B cell (primary cell): ENCODE data around the gene RAD51B. TPM values are rescaled to one million over a fixed set of nuclear protein-coding genes. Genes with fewer than 3 reads are reported as not detected.

Experiments used
- ATAC-seq: fragments of 200-7000 bp; cut with Tn5 transposase; one replicate; pipeline ENCODE4 v1.10.0; 2021; ENCODE audit warnings: low read depth, mild to moderate bottlenecking, moderate number of reproducible peaks, moderate library complexity
- CTCF ChIA-PET: fragments of 350-600 bp; sonication (Branson Sonifier 250); formaldehyde crosslinking; loops from one replicate; lab custom pipeline; 2021; ENCODE audit warnings: antibody characterized with exemption, inconsistent platforms; lab: Charles Lee
- POLR2A ChIA-PET: fragments of 350-600 bp; sonication (Branson Sonifier 250); formaldehyde crosslinking; loops from one replicate; lab custom pipeline; 2021; ENCODE audit warnings: antibody characterized with exemption; lab: Charles Lee
- DNase-seq: peaks from one replicate; pipeline ENCODE4 v3.0.0; 2013
- H2AFZ ChIP-seq: 2 replicates; pipeline ENCODE4 v1.6.1; 2012; ENCODE audit warnings: mild to moderate bottlenecking, low read depth, low read length; ENCODE audit not compliant: insufficient read depth, poor library complexity, severe bottlenecking
- H3K27ac ChIP-seq, 2 donors: 1 replicate in 1 of 2; 2 replicates in 1 of 2; pipeline ENCODE4 v1.5.1; 2012 to 2013; ENCODE audit warnings: low read length in 2 of 2, mild to moderate bottlenecking in 2 of 2, moderate library complexity in 1 of 2
- H3K27me3 ChIP-seq, 4 experiments: fragments of 200-600 bp in 1 of 4; sonication (generic) in 1 of 4; replicated peaks in 1 of 4; 1 replicate in 2 of 4; 2 replicates in 2 of 4; pipeline versions ENCODE4 v1.6.1 to v1.7.0; 2013 to 2016; ENCODE audit warnings: low read length in 3 of 4, mild to moderate bottlenecking in 2 of 4, mixed read lengths in 1 of 4, moderate library complexity in 1 of 4; ENCODE audit not compliant: insufficient read depth in 4 of 4, control insufficient read depth in 3 of 4; ENCODE audit errors: control extremely low read depth in 1 of 4
- H3K36me3 ChIP-seq, 2 experiments: replicated peaks in 1 of 2; 1 replicate in 1 of 2; 2 replicates in 1 of 2; pipeline versions ENCODE4 v1.6.1 to v1.7.1; 2013; ENCODE audit warnings: low read length in 1 of 2; ENCODE audit not compliant: insufficient read depth in 2 of 2, control insufficient read depth in 1 of 2; ENCODE audit errors: control extremely low read depth in 1 of 2, extremely low read depth in 1 of 2
- H3K4me1 ChIP-seq, 2 donors: fragments of 200-600 bp in 1 of 2; sonication (generic) in 1 of 2; 1 replicate in 1 of 2; 2 replicates in 1 of 2; pipeline versions ENCODE4 v1.5.1 to v1.6.1; 2013 to 2017; ENCODE audit warnings: low read length in 2 of 2; ENCODE audit not compliant: control insufficient read depth in 2 of 2, insufficient read depth in 2 of 2
- H3K4me2 ChIP-seq: replicated peaks from 2 replicates; pipeline ENCODE3; 2012; ENCODE audit warnings: mild to moderate bottlenecking, low read depth, low read length; ENCODE audit not compliant: poor library complexity, severe bottlenecking
- H3K4me3 ChIP-seq, 5 experiments: fragments of 200-600 bp in 1 of 5; sonication (generic) in 1 of 5; 1 replicate in 3 of 5; 2 replicates in 2 of 5; pipeline versions ENCODE4 v1.5.1 to v1.7.0; 2011 to 2016; ENCODE audit warnings: low read length in 4 of 5, mild to moderate bottlenecking in 4 of 5, low read depth in 2 of 5, control low read depth in 1 of 5, moderate library complexity in 1 of 5; ENCODE audit not compliant: insufficient read depth in 1 of 5; ENCODE audit errors: control extremely low read depth in 1 of 5, extremely low read depth in 1 of 5
- H3K79me2 ChIP-seq: fragments of 200-600 bp; sonication (generic); one replicate; pipeline ENCODE4 v1.6.0; 2016; ENCODE audit warnings: low read length; ENCODE audit not compliant: control insufficient read depth, insufficient read depth
- H3K9ac ChIP-seq: fragments of 200-600 bp; sonication (generic); 2 replicates; pipeline ENCODE4 v1.6.1; 2017; ENCODE audit warnings: mild to moderate bottlenecking, low read length, moderate library complexity
- H3K9me3 ChIP-seq, 3 donors: one replicate each; pipeline versions ENCODE4 v1.6.1 to v1.7.1; 2013; ENCODE audit warnings: low read length in 2 of 3; ENCODE audit not compliant: control insufficient read depth in 2 of 3, insufficient read depth in 1 of 3; ENCODE audit errors: control extremely low read depth in 1 of 3
- H4K20me1 ChIP-seq: 2 replicates; pipeline ENCODE4 v1.6.0; 2012; ENCODE audit warnings: mild to moderate bottlenecking, low read length; ENCODE audit not compliant: insufficient read depth, control insufficient read depth, poor library complexity, severe bottlenecking
- H3K27ac Mint-ChIP-seq: one replicate; pipeline ENCODE4 v1.8.0; 2021; ENCODE audit warnings: mixed read lengths
- H3K27me3 Mint-ChIP-seq: one replicate; pipeline ENCODE4 v1.8.0; 2021; ENCODE audit warnings: mixed read lengths
- H3K4me1 Mint-ChIP-seq: one replicate; pipeline ENCODE4 v1.8.0; 2021; ENCODE audit warnings: mixed read lengths
- H3K4me3 Mint-ChIP-seq: one replicate; pipeline ENCODE4 v1.8.0; 2021; ENCODE audit warnings: mixed read lengths
- H3K9me3 Mint-ChIP-seq: one replicate; pipeline ENCODE4 v1.8.0; 2022; ENCODE audit warnings: mixed read lengths; ENCODE audit not compliant: insufficient read depth
- CTCF ChIP-seq: fragments of 200-600 bp; IDR thresholded peaks from one replicate; pipeline ENCODE4 v1.8.0; 2022; ENCODE audit warnings: antibody characterized with exemption, mild to moderate bottlenecking
- EZH2 ChIP-seq: IDR thresholded peaks from 2 replicates; pipeline ENCODE4 v1.6.1; 2012; ENCODE audit warnings: borderline replicate concordance, low read depth, mild to moderate bottlenecking, moderate library complexity, low read length; ENCODE audit not compliant: insufficient read depth, poor library complexity, severe bottlenecking
- WGBS: methylation state at CpG from one replicate; pipeline ENCODE4 v1.1.5; 2013; ENCODE audit warnings: missing lambda C conversion rate; ENCODE audit not compliant: insufficient coverage; 5-methylcytosine and 5-hydroxymethylcytosine counted together
- intact Hi-C: fragments of 100-400 bp; cut with micrococcal nuclease; formaldehyde crosslinking; loops from one replicate; pipeline ENCODE4 v1.10.0; 2022
- polyA plus RNA-seq: library from polyadenylated mRNA; depleted of rRNA; stranded (reverse); fragments of >200 nt; gene quantifications from 2 replicates; pipeline ENCODE4 v1.2.3, GENCODE V29; 2012
- total RNA-seq, 2 donors: library from RNA; stranded (reverse); fragments of 120-200 nt in 1 of 2; gene quantifications; 1 replicate in 1 of 2; 2 replicates in 1 of 2; pipeline versions ENCODE4 v1.2.3 to v1.2.4, GENCODE V29; 2013 to 2022

RAD51B gene
- total and polyA plus RNA-seq, 2 donors (not counting 1 experiment from before 2014, with no cell fraction given), result 6.5 to 60.6 TPM

DNA sequence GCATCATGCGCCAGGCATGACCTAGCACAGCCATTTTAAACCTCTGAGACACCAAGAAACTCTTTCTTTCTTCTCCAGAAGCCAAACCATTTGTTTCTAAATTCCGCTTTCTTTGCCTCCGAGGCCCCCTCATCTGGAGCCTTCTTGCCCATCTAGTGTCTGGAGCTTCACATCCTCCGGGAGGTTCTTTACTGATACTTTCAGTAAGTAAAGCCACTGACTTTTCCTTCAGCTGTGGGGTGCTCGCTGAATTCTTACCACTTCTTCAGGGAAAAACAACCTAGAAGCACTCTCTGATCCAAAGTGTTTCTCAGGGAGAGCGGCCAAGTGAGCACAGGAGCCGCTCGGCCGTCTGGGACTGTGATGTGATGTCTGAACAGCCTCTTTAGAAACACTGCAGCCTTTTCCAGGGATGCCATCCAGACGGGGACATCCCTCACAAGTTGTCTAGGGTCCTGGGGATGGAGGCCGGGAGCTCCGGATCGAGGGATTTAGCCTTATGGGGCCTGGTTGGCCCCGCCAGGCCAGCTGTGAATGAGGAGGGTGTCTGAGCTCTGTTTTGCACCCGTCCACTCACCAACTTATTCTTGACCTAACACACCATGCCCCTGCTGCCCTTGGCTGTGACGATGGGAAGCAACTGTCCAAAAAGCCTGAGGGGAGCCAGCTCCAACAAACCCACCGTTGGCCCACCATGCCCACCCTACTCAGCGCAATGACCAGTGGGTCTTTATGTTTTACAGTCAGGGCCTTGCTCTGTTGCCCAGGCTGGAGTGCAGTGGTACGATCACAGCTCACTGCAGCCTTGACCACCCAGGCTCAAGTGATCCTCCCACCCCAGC lies 812.7 kb downstream of the RAD51B start:
- TF ChIP-seq EZH2 (no peak), CTCF (no peak)
- no peak overlapping the region for H3K9ac ChIP-seq
- CTCF ChIA-PET, result interaction anchor here (0.6 to 0.9 kb wide), 2 partner anchors 111 to 121 kb away, joined by 3 read pairs; no protein-coding TSS in a partner anchor

More for the DNA sequence above, 812.7 kb downstream of the RAD51B start:
- H3K4me1 Mint-ChIP-seq, result peaks cover 29% of the 10 kb centered on the region
- Histone ChIP-seq H3K27ac (no peak overlapping the region), H2AFZ (no peak overlapping the region), H3K4me3 (no peak overlapping the region), H3K79me2 (no peaks in the 10 kb centered on the region), H3K9me3 (peaks cover 0 to 6% (median 0%) of the 10 kb centered on the region in 3 donors), H3K4me2 (no peak overlapping the region), H3K27me3 (no peaks in the 10 kb centered on the region), H4K20me1 (no peaks in the 10 kb centered on the region), H3K4me1 (peaks cover 25 to 34% of the 10 kb centered on the region in 2 donors), H3K36me3 (no peaks in the 10 kb centered on the region)
- DNase-seq (no peak), ATAC-seq (no peak)
- H3K27me3 Mint-ChIP-seq, result no peaks in the 10 kb centered on the region
- no peaks in the 10 kb centered on the region for H3K9me3 Mint-ChIP-seq
- POLR2A ChIA-PET, result interaction anchor here (0.6 kb wide), 2 partner anchors 182 to 349 kb away, joined by 8 to 10 read pairs; no protein-coding TSS in a partner anchor
- no peak overlapping the region for H3K4me3 Mint-ChIP-seq
- intact Hi-C loops, result loop anchor here (5.0 kb wide), 1 partner anchor 155 kb away; no protein-coding TSS in a partner anchor
- 97% methylated on average over 13 of the region's 19 CpGs for WGBS
- no peak overlapping the region for H3K27ac Mint-ChIP-seq
